ENCODE measurements around the gene GRK2. TPM values are rescaled to one million over a fixed set of nuclear protein-coding genes. Genes with fewer than 3 reads are reported as not detected.

GRK2 gene
- total and polyA plus RNA-seq, 2 of the 13 experiments (the other 11 are each of a cell fraction or from before 2014, with no cell fraction given), result 31.3 to 42.4 TPM

GRCh38 chr11:67239783-67240575, 26.3 kb upstream of the GRK2 start (continued):
- TF ChIP-seq PRDM4 (CRISPR knock-in tag; IDR thresholded peaks at IDR 0.05; ENCODE audit: borderline replicate concordance) (no peak), SALL2 (CRISPR knock-in tag; IDR thresholded peaks at IDR 0.05) (no peak), ZBTB34 (CRISPR knock-in tag; IDR thresholded peaks at IDR 0.05) (no peak), ZNF570 (CRISPR knock-in tag; IDR thresholded peaks at IDR 0.05; ENCODE audit: borderline replicate concordance) (no peak), HMGXB3 (CRISPR knock-in tag; IDR thresholded peaks at IDR 0.05; ENCODE audit: borderline replicate concordance) (peak; percentile 87), TAF15 (IDR thresholded peaks at IDR 0.05; ENCODE audit: low read depth, low read length, poor library complexity, severe bottlenecking) (no peak), DR1 (CRISPR knock-in tag; IDR thresholded peaks at IDR 0.05) (peak; percentile 70; the same call in 1 of the 2 replicates), ZNF749 (CRISPR knock-in tag; IDR thresholded peaks at IDR 0.05; ENCODE audit: borderline replicate concordance) (peak; percentile 77; the same call in 1 of the 2 replicates), REST (IDR thresholded peaks at IDR 0.05; ENCODE audit: borderline replicate concordance in 1 of 2, low read depth in 1 of 2, low read length in 2 of 2) (peak in 1 of 2 experiments; percentile 85; a peak in 3 of 4 replicates), ZNF530 (CRISPR knock-in tag; IDR thresholded peaks at IDR 0.05; ENCODE audit: low read depth) (no peak), ZBTB8A (CRISPR knock-in tag; IDR thresholded peaks at IDR 0.05; ENCODE audit: borderline replicate concordance, low read depth) (no peak; the same call in 1 of the 2 replicates), ZNF224 (CRISPR knock-in tag; IDR thresholded peaks at IDR 0.05) (no peak)

Data from HepG2 (cell line).